Endothelial cell of umbilical vein (primary cell): Measurements from ENCODE around the gene IL16. TPM values are rescaled to one million over a fixed set of nuclear protein-coding genes. Genes with fewer than 3 reads are reported as not detected.

Experiments
- BruUV-seq: library from RNA; stranded (reverse); fragments of 400-500 nt; replicated peaks from 2 replicates; lab custom pipeline; 2021; lab: Mats Ljungman, UMichigan
- CTCF ChIA-PET: fragments of 300-600, 350-600 bp; sonication (Branson Sonifier 250); formaldehyde crosslinking; loops from one replicate; lab custom pipeline; 2021; ENCODE audit warnings: antibody characterized with exemption, inconsistent platforms; lab: Charles Lee
- POLR2A ChIA-PET: fragments of 300-600, 350-600 bp; sonication (Branson Sonifier 250); formaldehyde crosslinking; loops from one replicate; lab custom pipeline; 2021; ENCODE audit warnings: antibody characterized with exemption, inconsistent platforms; lab: Charles Lee
- DNase-seq: peaks from one replicate; pipeline ENCODE4 v3.0.0-alpha.2; 2011; ENCODE audit warnings: low read depth, low spot score
- FAIRE-seq: peaks from 2 replicates; lab custom pipeline; 2011; peaks lifted over from hg19 to GRCh38; lab: Jason Lieb, UNC
- H2AFZ ChIP-seq: 2 replicates; pipeline ENCODE4 v1.6.0; 2012; ENCODE audit warnings: low read depth, low read length, control low read depth, inconsistent platforms
- H3K27ac ChIP-seq: 2 replicates; pipeline ENCODE4 v1.5.1; 2011; ENCODE audit warnings: low read depth, mild to moderate bottlenecking, control low read depth, low read length, moderate library complexity; ENCODE audit not compliant: insufficient read depth
- H3K27me3 ChIP-seq, 2 experiments: 2 replicates each; pipeline versions ENCODE4 v1.6.0 to v1.6.1; 2011; ENCODE audit warnings: low read length in 2 of 2, mixed read lengths in 1 of 2; ENCODE audit not compliant: control insufficient read depth in 2 of 2, insufficient read depth in 2 of 2
- H3K36me3 ChIP-seq, 2 experiments: 2 replicates in 1 of 2; 3 replicates in 1 of 2; pipeline ENCODE4 v1.5.1; 2011; ENCODE audit warnings: low read length in 2 of 2, mild to moderate bottlenecking in 1 of 2, moderate library complexity in 1 of 2; ENCODE audit not compliant: control insufficient read depth in 2 of 2, insufficient read depth in 2 of 2; ENCODE audit errors: extremely low read depth in 1 of 2
- H3K4me1 ChIP-seq: 3 replicates; pipeline ENCODE4 v1.5.1; 2011; ENCODE audit warnings: mild to moderate bottlenecking, low read length; ENCODE audit not compliant: control insufficient read depth, insufficient read depth; ENCODE audit errors: extremely low read depth
- H3K4me2 ChIP-seq: 2 replicates; pipeline ENCODE4 v1.6.1; 2011; ENCODE audit warnings: low read length, control low read depth, mixed read lengths; ENCODE audit not compliant: insufficient read depth
- H3K4me3 ChIP-seq, 3 experiments: fragments of 200-600 bp in 1 of 3; sonication (generic), shearing (Covaris generic) in 1 of 3; replicated peaks in 1 of 3; 2 replicates each; pipeline ENCODE4 v1.5.1; 2011 to 2016; ENCODE audit warnings: control low read depth in 3 of 3, low read length in 3 of 3, mild to moderate bottlenecking in 2 of 3, inconsistent platforms in 1 of 3, low read depth in 1 of 3, moderate library complexity in 1 of 3; ENCODE audit not compliant: insufficient read depth in 1 of 3
- H3K79me2 ChIP-seq: 2 replicates; pipeline ENCODE4 v1.6.0; 2012; ENCODE audit warnings: low read length, inconsistent platforms; ENCODE audit not compliant: control insufficient read depth, insufficient read depth
- H3K9ac ChIP-seq: replicated peaks from 2 replicates; pipeline ENCODE3; 2011; ENCODE audit warnings: low read length, control low read depth; ENCODE audit not compliant: insufficient read depth; ENCODE audit errors: extremely low read depth
- H3K9me1 ChIP-seq: replicated peaks from 3 replicates; pipeline ENCODE4 v1.6.0; 2011; ENCODE audit warnings: mild to moderate bottlenecking, low read length; ENCODE audit not compliant: control insufficient read depth, insufficient read depth; ENCODE audit errors: extremely low read depth
- H3K9me3 ChIP-seq: replicated peaks from 2 replicates; pipeline ENCODE4 v1.5.1; 2012; ENCODE audit warnings: low read length, inconsistent platforms; ENCODE audit not compliant: control insufficient read depth, insufficient read depth
- H4K20me1 ChIP-seq: replicated peaks from 2 replicates; pipeline ENCODE3; 2011; ENCODE audit warnings: mild to moderate bottlenecking, low read length; ENCODE audit not compliant: control insufficient read depth, insufficient read depth; ENCODE audit errors: extremely low read depth
- CTCF ChIP-seq, 2 donors: IDR thresholded peaks; 1 replicate in 1 of 2; 2 replicates in 1 of 2; pipeline ENCODE4 v1.5.1; 2011; ENCODE audit warnings: low read length in 2 of 2, mild to moderate bottlenecking in 2 of 2, moderate library complexity in 2 of 2, control low read depth in 1 of 2, inconsistent platforms in 1 of 2, low read depth in 1 of 2; ENCODE audit not compliant: insufficient read depth in 1 of 2; ENCODE audit errors: extremely low read depth in 1 of 2
- GATA2 ChIP-seq: IDR thresholded peaks from 2 replicates; pipeline ENCODE4 v1.7.0; 2011; ENCODE audit warnings: low read depth, mild to moderate bottlenecking, moderate library complexity, mixed read lengths, low read length; ENCODE audit not compliant: insufficient read length, insufficient read depth
- JUN ChIP-seq: IDR thresholded peaks from 2 replicates; pipeline ENCODE4 v1.6.1; 2011; ENCODE audit warnings: borderline replicate concordance, low read depth; ENCODE audit not compliant: insufficient read length, insufficient read depth
- MYC ChIP-seq: IDR thresholded peaks from one replicate; pipeline ENCODE4 v1.6.1; 2011; ENCODE audit warnings: mild to moderate bottlenecking, low read depth, low read length
- POLR2A ChIP-seq: IDR thresholded peaks from 2 replicates; pipeline ENCODE4 v1.6.1; 2012; ENCODE audit warnings: low read depth, mild to moderate bottlenecking, control low read depth, low read length
- POLR2AphosphoS5 ChIP-seq: IDR thresholded peaks from 2 replicates; pipeline ENCODE4 v1.6.1; 2012; ENCODE audit warnings: low read depth, mild to moderate bottlenecking, control low read depth, low read length, moderate library complexity; ENCODE audit not compliant: insufficient read depth
- dilution Hi-C: fragments of 300-500 bp; cut with MboI; formaldehyde crosslinking; loops from one replicate; pipeline ENCODE4 v1.15.0; 2019; ENCODE audit warnings: low sequenced_read_pairs; ENCODE audit not compliant: extremely low pct_ligation_motif_present
- intact Hi-C: fragments of 100-400 bp; cut with micrococcal nuclease; formaldehyde crosslinking; loops from one replicate; pipeline ENCODE4 v1.10.0; 2022
- polyA plus RNA-seq, 4 experiments: library from polyadenylated mRNA; depleted of rRNA in 3 of 4; stranded (reverse) in 3 of 4; unstranded in 1 of 4; fragments of >200 nt; gene quantifications; 2 replicates each; pipeline versions ENCODE4 v1.2.1 to v1.2.3, GENCODE V29; 2011 to 2012; ENCODE audit warnings: missing spikeins in 1 of 4
- total RNA-seq: library from RNA; stranded (reverse); gene quantifications from 2 replicates; pipeline ENCODE4 v1.2.3, GENCODE V29; 2021

IL16 gene
- total and polyA plus RNA-seq, 2 donors (not counting 3 experiments of a cell fraction or from before 2014, with no cell fraction given), result 0.29 to 2.1 TPM

GRCh38 chr15:81295486-81296121, 98.9 kb downstream of the IL16 start:
- TF ChIP-seq POLR2A (no peak), CTCF (IDR thresholded peaks at IDR 0.05; ENCODE audit: extremely low read depth in 1 of 2, insufficient read depth in 1 of 2, low read depth in 1 of 2, low read length in 2 of 2) (no peak), JUN (no peak), MYC (no peak), POLR2AphosphoS5 (no peak), GATA2 (no peak)
- no peaks in the 10 kb centered on the region for H4K20me1 ChIP-seq
- CTCF ChIA-PET, result interaction anchor here (1.9 kb wide), 1 partner anchor 20 kb away, joined by 7 read pairs; no protein-coding TSS in a partner anchor
- dilution Hi-C loops, result no loop called here
- FAIRE-seq (no peak), DNase-seq (no peak)
- H3K36me3 ChIP-seq, result no peaks in the 10 kb centered on the region
- no peak overlapping the region for H3K27ac ChIP-seq
- no peak overlapping the region for H3K4me2 ChIP-seq
- no peaks in the 10 kb centered on the region for H3K79me2 ChIP-seq
- no peak overlapping the region for H2AFZ ChIP-seq
- H3K4me1 ChIP-seq, result peaks cover 8% of the 10 kb centered on the region
- H3K9ac ChIP-seq, result no peak overlapping the region
- no peaks in the 10 kb centered on the region for H3K9me3 ChIP-seq
- intact Hi-C loops, result no loop called here
- no peaks in the 10 kb centered on the region for H3K9me1 ChIP-seq
- BruUV-seq, result no TSS peak
- no peak overlapping the region for H3K4me3 ChIP-seq
- POLR2A ChIA-PET, result no interaction called here
- peaks cover 0 to 5% of the 10 kb centered on the region in 2 experiments for H3K27me3 ChIP-seq
